ENCODE data around the gene CDHR3. TPM values are rescaled to one million over a fixed set of nuclear protein-coding genes. Genes with fewer than 3 reads are reported as not detected.
"Not testable (repeated sequence)": the region's sequence is repeated elsewhere in the genome, so short reads cannot be mapped to it uniquely, and the experiment has no call there.

CDHR3 gene
- total and polyA plus RNA-seq, 5 donors: 0.45 to 0.86 (median 0.66) TPM

GRCh38 chr7:105937411-105937810 lies 25.7 kb upstream of the CDHR3 start:
- ATAC-seq: no peak
- DNase-seq: no peak
- Histone ChIP-seq H3K27ac (ENCODE audit: low read length) (no peak overlapping the region), H3K27me3 (ENCODE audit: control insufficient read depth, insufficient read depth) (no peaks in the 10 kb centered on the region), H3K4me1 (ENCODE audit: control insufficient read depth, insufficient read depth, low read length) (peaks cover 2% of the 10 kb centered on the region), H3K4me3 (ENCODE audit: low read length) (no peak overlapping the region), H3K9me3 (ENCODE audit: control insufficient read depth, low read length) (no peaks in the 10 kb centered on the region)
- intact Hi-C loops (cut with DNase I): loop anchor here in 1 of 4 donors (10.0 kb wide), 1 partner anchor 107 kb away; no protein-coding TSS in a partner anchor
- WGBS: 44% methylated on average over 3 of the region's 3 CpGs

GRCh38 chr7:105940109-105940508 lies 23.0 kb upstream of the CDHR3 start:
- Histone ChIP-seq H3K27ac (ENCODE audit: low read length) (no peak overlapping the region), H3K4me1 (ENCODE audit: control insufficient read depth, insufficient read depth, low read length) (no peaks in the 10 kb centered on the region), H3K9me3 (ENCODE audit: control insufficient read depth, low read length) (no peaks in the 10 kb centered on the region), H3K4me3 (ENCODE audit: low read length) (no peak overlapping the region), H3K27me3 (ENCODE audit: control insufficient read depth, insufficient read depth) (no peaks in the 10 kb centered on the region)
- WGBS: 74% methylated on average over 4 of the region's 4 CpGs
- intact Hi-C loops (cut with DNase I): no loop called here
- DNase-seq (no peak), ATAC-seq (no peak)

GRCh38 chr7:105941596-105941995 lies 21.5 kb upstream of the CDHR3 start:
- no peak for ATAC-seq

DNA sequence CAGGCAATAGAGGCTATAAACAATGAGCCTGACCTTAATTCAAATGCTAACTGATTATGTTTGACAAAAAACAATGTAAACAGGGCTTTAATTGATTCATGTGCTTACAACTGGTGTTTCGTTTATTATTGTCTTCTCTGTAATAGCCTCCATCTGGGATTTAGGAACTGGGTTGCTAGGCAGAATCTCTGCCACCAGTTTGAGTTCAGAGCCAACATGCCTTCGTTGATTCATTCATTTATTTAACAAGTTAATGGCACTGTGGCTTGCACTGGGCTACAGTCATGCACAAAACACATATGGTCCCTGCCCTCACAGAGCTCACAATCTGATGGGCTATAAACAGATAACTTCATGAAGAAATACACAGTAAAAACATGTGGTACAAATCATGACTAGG lies 19.6 kb upstream of the CDHR3 start:
- ATAC-seq (no peak), DNase-seq (no peak)
- Histone ChIP-seq H3K27me3 (ENCODE audit: control insufficient read depth, insufficient read depth) (no peaks in the 10 kb centered on the region), H3K9me3 (ENCODE audit: control insufficient read depth, low read length) (no peaks in the 10 kb centered on the region), H3K4me3 (ENCODE audit: low read length) (no peak overlapping the region), H3K27ac (ENCODE audit: low read length) (no peak overlapping the region), H3K4me1 (ENCODE audit: control insufficient read depth, insufficient read depth, low read length) (no peaks in the 10 kb centered on the region)
- WGBS: 83% methylated on average over 2 of the region's 2 CpGs
- intact Hi-C loops (cut with DNase I): no loop called here

More at GRCh38 chr7:105941596-105941995, 21.5 kb upstream of the CDHR3 start:
- Histone ChIP-seq H3K9me3 (ENCODE audit: control insufficient read depth, low read length) (no peaks in the 10 kb centered on the region), H3K27me3 (ENCODE audit: control insufficient read depth, insufficient read depth) (no peaks in the 10 kb centered on the region), H3K4me3 (ENCODE audit: low read length) (no peak overlapping the region), H3K4me1 (ENCODE audit: control insufficient read depth, insufficient read depth, low read length) (no peaks in the 10 kb centered on the region), H3K27ac (ENCODE audit: low read length) (no peak overlapping the region)
- no peak for DNase-seq
- intact Hi-C loops (cut with DNase I): no loop called here

- DNase-seq (no peak), ATAC-seq (no peak)
- WGBS: 79% methylated on average over 9 of the region's 9 CpGs
- no peak overlapping the region for H3K4me3 ChIP-seq (ENCODE audit: low read length)
- intact Hi-C loops (cut with DNase I): no loop called here
- no peaks in the 10 kb centered on the region for H3K27me3 ChIP-seq (ENCODE audit: control insufficient read depth, insufficient read depth)
- no peaks in the 10 kb centered on the region for H3K9me3 ChIP-seq (ENCODE audit: control insufficient read depth, low read length)
- no peaks in the 10 kb centered on the region for H3K4me1 ChIP-seq (ENCODE audit: control insufficient read depth, insufficient read depth, low read length)
- no peak overlapping the region for H3K27ac ChIP-seq (ENCODE audit: low read length)
These were observed 17.2 kb upstream of the CDHR3 start for GRCh38 chr7:105945848-105946247.

- ATAC-seq (no peak), DNase-seq (no peak)
- H3K9me3 ChIP-seq (ENCODE audit: control insufficient read depth, low read length): peaks cover 6% of the 10 kb centered on the region
- no peak overlapping the region for H3K27ac ChIP-seq (ENCODE audit: low read length)
- intact Hi-C loops (cut with DNase I): no loop called here
- H3K27me3 ChIP-seq (ENCODE audit: control insufficient read depth, insufficient read depth): no peaks in the 10 kb centered on the region
- no peaks in the 10 kb centered on the region for H3K4me1 ChIP-seq (ENCODE audit: control insufficient read depth, insufficient read depth, low read length)
- H3K4me3 ChIP-seq (ENCODE audit: low read length): no peak overlapping the region
- WGBS: 97% methylated on average over 2 of the region's 2 CpGs
These were observed 11.5 kb upstream of the CDHR3 start for GRCh38 chr7:105951597-105951996.

- ATAC-seq (no peak), DNase-seq (no peak)
- no peaks in the 10 kb centered on the region for H3K27me3 ChIP-seq (ENCODE audit: control insufficient read depth, insufficient read depth)
- no peak overlapping the region for H3K27ac ChIP-seq (ENCODE audit: low read length)
- H3K9me3 ChIP-seq (ENCODE audit: control insufficient read depth, low read length): peaks cover 6% of the 10 kb centered on the region
- 65% methylated on average over 15 of the region's 15 CpGs for WGBS
- intact Hi-C loops (cut with DNase I): no loop called here
- no peak overlapping the region for H3K4me3 ChIP-seq (ENCODE audit: low read length)
- no peaks in the 10 kb centered on the region for H3K4me1 ChIP-seq (ENCODE audit: control insufficient read depth, insufficient read depth, low read length)
These were observed 10.0 kb upstream of the CDHR3 start for GRCh38 chr7:105952917-105953595.

DNA sequence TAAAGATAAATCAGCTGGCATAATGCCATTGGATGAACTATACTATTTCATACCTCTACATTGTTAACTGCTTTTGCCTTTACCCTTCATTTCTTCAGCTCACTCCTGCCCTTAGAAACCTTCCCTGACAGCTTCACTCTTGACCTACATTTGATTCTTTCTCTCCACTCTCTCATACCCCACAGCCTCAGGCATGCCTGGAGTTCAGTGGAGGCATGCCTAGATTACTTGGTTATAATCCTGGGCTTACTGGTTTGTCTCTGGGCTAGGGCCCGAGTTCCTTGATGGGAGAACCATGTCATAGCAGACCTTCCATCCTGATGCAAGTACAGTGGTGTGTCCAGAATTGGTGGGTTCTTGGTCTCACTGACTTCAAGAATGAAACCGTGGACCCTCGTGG lies 8.4 kb upstream of the CDHR3 start:
- Histone ChIP-seq H3K4me1 (ENCODE audit: control insufficient read depth, insufficient read depth, low read length) (no peaks in the 10 kb centered on the region), H3K27me3 (ENCODE audit: control insufficient read depth, insufficient read depth) (no peaks in the 10 kb centered on the region), H3K4me3 (ENCODE audit: low read length) (no peak overlapping the region), H3K9me3 (ENCODE audit: control insufficient read depth, low read length) (peaks cover 6% of the 10 kb centered on the region), H3K27ac (ENCODE audit: low read length) (no peak overlapping the region)
- intact Hi-C loops (cut with DNase I): no loop called here
- WGBS: 91% methylated on average over 3 of the region's 3 CpGs
- DNase-seq: no peak
- ATAC-seq: no peak

- H3K27ac ChIP-seq (ENCODE audit: low read length); ATAC-seq; H3K4me3 ChIP-seq (ENCODE audit: low read length); H3K9me3 ChIP-seq (ENCODE audit: control insufficient read depth, low read length); H3K27me3 ChIP-seq (ENCODE audit: control insufficient read depth, insufficient read depth); H3K4me1 ChIP-seq (ENCODE audit: control insufficient read depth, insufficient read depth, low read length); intact Hi-C loops (cut with DNase I): not testable (repeated sequence)
- WGBS: 87% methylated on average over 52 of the region's 52 CpGs
- DNase-seq: peak in 2 of 3 donors; percentile 45 to 54
These were observed 7.2 kb upstream of the CDHR3 start for GRCh38 chr7:105955651-105956466.

DNA sequence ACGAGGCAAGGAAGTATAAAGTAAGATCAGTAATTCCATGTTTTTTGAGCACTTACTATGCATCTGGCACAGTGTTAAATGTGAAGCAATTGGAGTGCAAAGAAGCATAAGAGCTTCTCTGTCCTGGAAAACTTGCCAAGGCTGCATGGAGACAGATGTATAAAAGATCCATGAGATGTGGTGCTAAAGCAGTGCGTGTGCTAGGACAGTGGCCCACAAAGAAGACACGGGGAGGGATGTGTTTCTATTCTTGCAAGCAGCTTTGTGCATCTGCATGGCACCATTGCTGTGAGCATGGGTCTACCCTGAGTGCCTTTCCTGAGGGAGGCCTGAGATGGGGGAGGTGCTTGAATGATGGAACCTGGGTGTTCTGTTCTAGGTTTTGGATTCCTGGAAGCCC lies 5.1 kb upstream of the CDHR3 start:
- 74% methylated on average over 3 of the region's 3 CpGs for WGBS
- H3K27me3 ChIP-seq (ENCODE audit: control insufficient read depth, insufficient read depth): no peaks in the 10 kb centered on the region
- no peak overlapping the region for H3K27ac ChIP-seq (ENCODE audit: low read length)
- H3K4me1 ChIP-seq (ENCODE audit: control insufficient read depth, insufficient read depth, low read length): no peaks in the 10 kb centered on the region
- intact Hi-C loops (cut with DNase I): no loop called here
- peaks cover 2% of the 10 kb centered on the region for H3K9me3 ChIP-seq (ENCODE audit: control insufficient read depth, low read length)
- ATAC-seq: no peak
- DNase-seq: no peak
- H3K4me3 ChIP-seq (ENCODE audit: low read length): no peak overlapping the region

- no peaks in the 10 kb centered on the region for H3K9me3 ChIP-seq (ENCODE audit: control insufficient read depth, low read length)
- H3K27ac ChIP-seq (ENCODE audit: low read length): no peak overlapping the region
- ATAC-seq: peak in 1 of 2 donors; percentile 19
- WGBS: 87% methylated on average over 7 of the region's 7 CpGs
- no peaks in the 10 kb centered on the region for H3K27me3 ChIP-seq (ENCODE audit: control insufficient read depth, insufficient read depth)
- DNase-seq: no peak
- no peaks in the 10 kb centered on the region for H3K4me1 ChIP-seq (ENCODE audit: control insufficient read depth, insufficient read depth, low read length)
- intact Hi-C loops (cut with DNase I): no loop called here
- no peak overlapping the region for H3K4me3 ChIP-seq (ENCODE audit: low read length)
These were observed 711 bp upstream of the CDHR3 start for GRCh38 chr7:105962353-105962752.

Measured in right cardiac atrium (tissue), 5 donors.